LNCaP clone FGC (cell line): Measurements from ENCODE around the gene PNMA8B.

Experiments used
- DNase-seq: peaks from one replicate; pipeline ENCODE4 v3.0.0-alpha.2; 2011; ENCODE audit warnings: low read depth
- H3K4me3 ChIP-seq: 2 replicates; pipeline ENCODE4 v1.5.1; 2011; ENCODE audit warnings: mild to moderate bottlenecking, low read depth, low read length, control low read depth
- TF ChIP-seq, protein P1 (sequence below): IDR thresholded peaks from 2 replicates; pipeline ENCODE4 v1.5.1; 2012; ENCODE audit warnings: mild to moderate bottlenecking; ENCODE audit not compliant: control insufficient read depth, insufficient read depth; ENCODE audit errors: extremely low read depth

PNMA8B gene

DNA sequence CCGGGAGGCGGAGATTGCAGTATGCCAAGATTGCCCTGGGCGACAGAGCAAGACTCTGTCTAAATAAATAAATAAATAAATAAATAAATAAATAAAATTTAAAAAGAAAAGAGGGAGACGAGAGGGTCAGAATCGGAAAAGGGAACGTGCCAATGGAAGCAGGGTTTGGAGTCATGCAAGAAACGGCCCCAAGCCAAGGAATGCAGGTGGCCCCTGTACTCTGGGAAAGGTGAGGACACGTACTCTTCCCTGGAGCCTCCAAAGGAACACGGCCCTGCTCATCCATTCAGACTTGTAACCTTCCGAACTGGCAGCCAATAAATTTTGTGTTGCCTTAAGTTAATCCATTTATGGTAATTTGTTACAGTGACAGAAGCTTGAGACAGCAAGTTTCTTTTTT, 47.1 kb downstream of the PNMA8B start:
- no peak for DNase-seq
- H3K4me3 ChIP-seq = no peak overlapping the region
- TF ChIP-seq, protein P1, sequence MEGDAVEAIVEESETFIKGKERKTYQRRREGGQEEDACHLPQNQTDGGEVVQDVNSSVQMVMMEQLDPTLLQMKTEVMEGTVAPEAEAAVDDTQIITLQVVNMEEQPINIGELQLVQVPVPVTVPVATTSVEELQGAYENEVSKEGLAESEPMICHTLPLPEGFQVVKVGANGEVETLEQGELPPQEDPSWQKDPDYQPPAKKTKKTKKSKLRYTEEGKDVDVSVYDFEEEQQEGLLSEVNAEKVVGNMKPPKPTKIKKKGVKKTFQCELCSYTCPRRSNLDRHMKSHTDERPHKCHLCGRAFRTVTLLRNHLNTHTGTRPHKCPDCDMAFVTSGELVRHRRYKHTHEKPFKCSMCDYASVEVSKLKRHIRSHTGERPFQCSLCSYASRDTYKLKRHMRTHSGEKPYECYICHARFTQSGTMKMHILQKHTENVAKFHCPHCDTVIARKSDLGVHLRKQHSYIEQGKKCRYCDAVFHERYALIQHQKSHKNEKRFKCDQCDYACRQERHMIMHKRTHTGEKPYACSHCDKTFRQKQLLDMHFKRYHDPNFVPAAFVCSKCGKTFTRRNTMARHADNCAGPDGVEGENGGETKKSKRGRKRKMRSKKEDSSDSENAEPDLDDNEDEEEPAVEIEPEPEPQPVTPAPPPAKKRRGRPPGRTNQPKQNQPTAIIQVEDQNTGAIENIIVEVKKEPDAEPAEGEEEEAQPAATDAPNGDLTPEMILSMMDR = no peak

DNA sequence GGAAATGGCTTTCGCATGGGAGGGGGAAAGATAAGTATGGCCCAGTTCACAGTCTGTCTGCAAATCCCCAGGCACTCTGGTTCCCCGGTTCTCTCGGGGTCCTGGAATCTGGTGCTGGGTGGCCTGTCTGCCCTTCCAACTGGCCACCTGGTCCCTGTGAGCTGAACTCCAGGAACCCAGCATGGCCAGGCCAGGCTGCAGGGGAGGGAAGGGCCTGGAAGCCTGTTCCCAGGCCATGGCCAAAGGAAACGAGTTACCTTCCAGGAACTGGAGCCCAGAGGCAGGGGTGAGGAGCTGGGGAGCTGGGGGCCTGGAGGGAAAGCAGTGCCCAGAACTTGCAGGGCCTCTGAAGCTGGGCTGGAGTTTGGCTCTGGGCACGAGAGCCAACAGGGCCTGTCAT, 47.8 kb downstream of the PNMA8B start:
- no peak overlapping the region for H3K4me3 ChIP-seq
- TF ChIP-seq, protein P1 = no peak
- DNase-seq = no peak

DNA sequence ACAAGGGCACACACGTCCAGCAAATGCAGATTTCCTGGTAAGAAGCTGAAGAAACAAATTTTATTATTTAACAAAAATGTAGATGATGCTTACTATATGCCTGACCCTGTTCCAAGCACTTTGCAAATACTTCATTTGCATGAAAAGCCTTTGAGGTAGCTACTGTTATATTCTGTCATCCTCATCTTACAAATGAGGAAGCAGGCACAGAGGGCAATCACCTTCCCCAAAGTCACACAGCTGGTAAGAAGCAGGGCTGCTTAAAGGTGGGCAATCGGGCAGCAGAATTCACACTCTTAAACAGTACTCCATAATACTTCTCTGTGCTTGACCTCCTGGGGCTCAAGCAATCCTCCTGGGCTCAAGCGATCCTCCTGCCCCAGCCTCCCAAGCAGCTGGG, 48.7 kb downstream of the PNMA8B start:
- H3K4me3 ChIP-seq = no peak overlapping the region
- TF ChIP-seq, protein P1 = no peak
- no peak for DNase-seq

DNA sequence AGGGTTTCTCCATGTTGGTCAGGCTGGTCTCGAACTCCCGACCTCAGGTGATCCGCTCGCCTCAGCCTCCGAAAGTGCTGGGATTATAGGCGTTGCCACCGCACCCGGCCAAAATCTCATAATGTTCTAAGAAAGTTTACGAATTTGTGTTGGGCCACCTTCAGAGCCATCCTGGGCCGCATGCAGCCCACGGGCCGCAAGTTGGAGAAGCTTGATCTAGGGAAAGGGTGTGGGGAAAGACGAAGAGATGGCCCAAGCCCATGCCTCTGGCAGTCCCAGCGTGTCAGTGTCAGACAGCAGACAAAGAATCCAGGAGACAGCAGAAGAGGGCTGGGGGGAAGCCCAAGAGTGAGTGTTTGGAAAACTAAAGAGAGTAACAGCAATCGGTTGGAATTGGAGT, 49.6 kb downstream of the PNMA8B start:
- no peak overlapping the region for H3K4me3 ChIP-seq
- TF ChIP-seq, protein P1 = no peak
- DNase-seq = no peak

DNA sequence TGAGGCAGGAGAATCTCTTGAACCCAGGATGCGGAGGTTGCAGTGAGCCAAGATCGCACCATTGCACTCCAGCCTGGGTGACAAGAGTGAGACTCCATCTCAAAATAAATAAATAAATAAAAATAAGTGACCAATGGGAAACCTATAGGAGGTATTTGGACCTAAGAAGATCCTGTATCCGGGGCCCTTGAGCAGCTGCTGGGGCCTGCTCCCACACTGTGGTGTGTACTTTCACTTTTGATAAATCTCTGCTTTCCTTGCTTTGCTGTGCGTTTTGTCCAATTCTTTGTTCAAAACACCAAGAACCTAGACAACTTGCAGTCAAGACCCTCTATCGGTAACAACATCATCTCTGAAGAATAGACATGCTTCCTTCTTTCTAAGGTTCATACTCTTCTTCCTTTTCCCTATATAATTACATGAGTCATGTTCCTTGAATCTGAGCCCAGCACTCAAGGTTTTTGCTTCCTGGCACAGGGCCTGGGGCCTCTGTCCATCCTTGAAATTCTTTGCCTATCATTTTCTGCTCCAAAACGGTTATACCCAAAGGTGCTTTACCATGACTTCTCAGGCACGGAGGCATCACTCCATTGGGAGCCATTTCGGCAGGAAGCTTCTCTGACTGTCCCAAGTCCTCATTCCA, 52.7 kb downstream of the PNMA8B start:
- TF ChIP-seq, protein P1 = no peak
- peak; percentile 47 for DNase-seq
- H3K4me3 ChIP-seq = no peak overlapping the region

DNA sequence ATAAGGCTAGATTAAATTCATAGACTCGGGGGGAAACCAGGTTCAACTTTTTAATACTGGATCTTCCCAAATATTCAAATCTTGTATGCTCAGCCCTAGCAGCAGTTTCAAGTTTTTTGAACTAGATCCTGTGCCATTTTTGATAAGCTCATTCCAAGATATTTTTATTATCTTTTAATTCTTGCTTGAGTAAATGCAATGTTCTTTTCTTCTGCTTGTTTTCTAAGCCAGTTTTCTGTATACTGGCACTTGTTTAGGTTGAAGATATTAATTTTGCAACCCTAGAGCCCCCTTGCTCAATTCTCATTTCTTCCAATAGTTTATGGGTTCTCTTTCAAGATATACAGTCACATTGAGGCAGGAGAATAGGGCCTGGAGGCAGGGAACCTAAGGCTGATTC, 53.8 kb downstream of the PNMA8B start:
- TF ChIP-seq, protein P1 = no peak
- no peak overlapping the region for H3K4me3 ChIP-seq
- DNase-seq = no peak
